GM18861 (cell line): Measurements from ENCODE around the gene NHERF2.

Experiments
- ATAC-seq: cut with Tn5 transposase; IDR thresholded peaks from one replicate; pipeline ENCODE4 v1.9.1; 2021; ENCODE audit not compliant: unreplicated experiment

Gene NHERF2

GRCh38 chr16:2038382-2039231 lies 11.9 kb downstream of the NHERF2 start:
- ATAC-seq, result no peak

GRCh38 chr16:2039274-2040031 lies 12.8 kb downstream of the NHERF2 start:
- ATAC-seq, result no peak

- ATAC-seq, result no peak
Measured at GRCh38 chr16:2040041-2040786, 13.5 kb downstream of the NHERF2 start.

GRCh38 chr16:2040787-2041522 lies 14.3 kb downstream of the NHERF2 start:
- ATAC-seq, result no peak

- no peak for ATAC-seq
Measured at GRCh38 chr16:2042171-2042985, 15.7 kb downstream of the NHERF2 start.

GRCh38 chr16:2042986-2043666 lies 16.4 kb downstream of the NHERF2 start:
- ATAC-seq, result no peak

- ATAC-seq, result no peak
Measured at GRCh38 chr16:2043667-2044451, 17.2 kb downstream of the NHERF2 start.

- ATAC-seq, result no peak
Measured at GRCh38 chr16:2044541-2044940, 17.8 kb downstream of the NHERF2 start.

- no peak for ATAC-seq
Measured at GRCh38 chr16:2045965-2046892, 19.5 kb downstream of the NHERF2 start.

GRCh38 chr16:2046893-2047329 lies 20.2 kb downstream of the NHERF2 start:
- no peak for ATAC-seq

GRCh38 chr16:2047330-2048115 lies 20.8 kb downstream of the NHERF2 start, which contains the start of the genes NTHL1 and TSC2:
NTHL1 (minus strand) TSS chr16:2047834; CDS start chr16:2047823, 11 bp downstream.
TSC2 (plus strand) TSS chr16:2047985; CDS start chr16:2048616, 631 bp downstream.
- peak; percentile 89 for ATAC-seq

GRCh38 chr16:2048116-2048543 lies 21.4 kb downstream of the NHERF2 start:
- no peak for ATAC-seq

GRCh38 chr16:2053211-2053610 lies 26.5 kb downstream of the NHERF2 start:
- no peak for ATAC-seq

GRCh38 chr16:2053897-2054296 lies 27.2 kb downstream of the NHERF2 start:
- ATAC-seq, result no peak

GRCh38 chr16:2054543-2055245 lies 28.0 kb downstream of the NHERF2 start:
- no peak for ATAC-seq

- ATAC-seq, result no peak
Measured at GRCh38 chr16:2056077-2056476, 29.4 kb downstream of the NHERF2 start.
